DOHH2 (cell line): ENCODE results near the gene CDK6.

Experiments used
- H3F3A ChIP-seq: fragments of 200-600 bp; sonication (generic), shearing (Covaris generic); 2 replicates; pipeline ENCODE4 v1.6.0; 2016; ENCODE audit warnings: antibody characterized with exemption, mild to moderate bottlenecking; ENCODE audit not compliant: control insufficient read depth, insufficient read depth
- H3K27ac ChIP-seq: fragments of 200-600 bp; sonication (generic); 2 replicates; pipeline ENCODE4 v1.5.1; 2014; ENCODE audit warnings: low read depth, mild to moderate bottlenecking, low read length, moderate library complexity
- H3K27me3 ChIP-seq: fragments of 200-600 bp; sonication (generic); 2 replicates; pipeline ENCODE4 v1.6.1; 2014; ENCODE audit warnings: mild to moderate bottlenecking, low read length, mixed read lengths; ENCODE audit not compliant: control insufficient read depth
- H3K36me3 ChIP-seq: fragments of 200-600 bp; sonication (generic); 2 replicates; pipeline ENCODE4 v1.6.1; 2014; ENCODE audit warnings: mild to moderate bottlenecking, low read length, moderate library complexity, mixed read lengths; ENCODE audit not compliant: control insufficient read depth
- H3K4me1 ChIP-seq: fragments of 200-600 bp; sonication (generic); 2 replicates; pipeline ENCODE4 v1.6.1; 2014; ENCODE audit warnings: mild to moderate bottlenecking, low read length, mixed read lengths; ENCODE audit not compliant: control insufficient read depth
- H3K4me2 ChIP-seq: fragments of 200-600 bp; sonication (generic); 2 replicates; pipeline ENCODE4 v1.6.0; 2014; ENCODE audit warnings: mild to moderate bottlenecking, low read length, moderate library complexity
- H3K4me3 ChIP-seq: fragments of 200-600 bp; sonication (generic); 2 replicates; pipeline ENCODE4 v1.5.1; 2014; ENCODE audit warnings: mild to moderate bottlenecking, low read length, mixed read lengths
- H3K79me2 ChIP-seq: fragments of 200-600 bp; sonication (generic); 2 replicates; pipeline ENCODE4 v1.6.1; 2014; ENCODE audit warnings: mild to moderate bottlenecking, low read length, mixed read lengths; ENCODE audit not compliant: control insufficient read depth
- H3K9me2 ChIP-seq: fragments of 200-600 bp; sonication (generic); replicated peaks from 2 replicates; pipeline ENCODE4 v1.6.1; 2014; ENCODE audit warnings: mild to moderate bottlenecking, low read length, mixed read lengths; ENCODE audit not compliant: control insufficient read depth
- H3K9me3 ChIP-seq: fragments of 200-600 bp; sonication (generic); 2 replicates; pipeline ENCODE4 v1.6.1; 2014; ENCODE audit warnings: antibody characterized with exemption, low read length, mixed read lengths; ENCODE audit not compliant: control insufficient read depth, insufficient read depth
- H4K20me1 ChIP-seq: fragments of 200-600 bp; sonication (generic); 2 replicates; pipeline ENCODE4 v1.6.0; 2014; ENCODE audit warnings: low read depth, mild to moderate bottlenecking, antibody characterized with exemption, low read length, moderate library complexity; ENCODE audit not compliant: control insufficient read depth, insufficient read depth
- CTCF ChIP-seq: fragments of 200-600 bp; sonication (generic); IDR thresholded peaks from one replicate; pipeline ENCODE4 v1.5.1; 2014; ENCODE audit warnings: antibody characterized with exemption, mild to moderate bottlenecking, low read depth, low read length; ENCODE audit not compliant: poor library complexity, severe bottlenecking
- EZH2phosphoT487 ChIP-seq: fragments of 200-600 bp; sonication (generic); IDR thresholded peaks from 2 replicates; pipeline ENCODE4 v1.6.1; 2017; ENCODE audit warnings: borderline replicate concordance, mild to moderate bottlenecking, antibody characterized with exemption, low read length, moderate library complexity, mixed read lengths

CDK6 gene

GRCh38 chr7:92576296-92576695, 260.1 kb downstream of the CDK6 start:
- Histone ChIP-seq H3K27ac (no peak overlapping the region), H3K4me1 (no peaks in the 10 kb centered on the region), H4K20me1 (peaks cover 9% of the 10 kb centered on the region; the same call in 1 of the 2 replicates), H3K9me2 (no peaks in the 10 kb centered on the region), H3K79me2 (peaks cover 19% of the 10 kb centered on the region), H3K4me2 (no peak overlapping the region), H3K36me3 (peaks cover 88% of the 10 kb centered on the region), H3K9me3 (no peaks in the 10 kb centered on the region), H3K4me3 (no peak overlapping the region), H3F3A (no peaks in the 10 kb centered on the region; the same call in 1 of the 2 replicates), H3K27me3 (no peaks in the 10 kb centered on the region)
- TF ChIP-seq EZH2phosphoT487, result no peak
- TF ChIP-seq CTCF, result no peak

GRCh38 chr7:92569137-92569536, 267.2 kb downstream of the CDK6 start:
- Histone ChIP-seq H3F3A (peaks cover 8% of the 10 kb centered on the region), H3K4me2 (no peak overlapping the region), H4K20me1 (no peaks in the 10 kb centered on the region), H3K27me3 (no peaks in the 10 kb centered on the region), H3K4me1 (no peaks in the 10 kb centered on the region), H3K36me3 (peaks cover 77% of the 10 kb centered on the region), H3K79me2 (no peaks in the 10 kb centered on the region), H3K4me3 (no peak overlapping the region), H3K9me2 (no peaks in the 10 kb centered on the region), H3K9me3 (no peaks in the 10 kb centered on the region), H3K27ac (no peak overlapping the region)
- no peak for TF ChIP-seq CTCF
- TF ChIP-seq EZH2phosphoT487, result no peak

GRCh38 chr7:92567460-92567859, 268.9 kb downstream of the CDK6 start:
- H3K79me2 ChIP-seq, result no peaks in the 10 kb centered on the region
- H3K36me3 ChIP-seq, result peaks cover 81% of the 10 kb centered on the region
- H3F3A ChIP-seq, result peaks cover 8% of the 10 kb centered on the region
- H3K4me1 ChIP-seq, result no peaks in the 10 kb centered on the region
- no peaks in the 10 kb centered on the region for H3K9me3 ChIP-seq
- TF ChIP-seq EZH2phosphoT487 (no peak), CTCF (no peak)
- no peaks in the 10 kb centered on the region for H4K20me1 ChIP-seq
- H3K4me3 ChIP-seq, result no peak overlapping the region
- H3K4me2 ChIP-seq, result no peak overlapping the region
- H3K27ac ChIP-seq, result no peak overlapping the region
- H3K9me2 ChIP-seq, result no peaks in the 10 kb centered on the region
- no peaks in the 10 kb centered on the region for H3K27me3 ChIP-seq
